HEK293 (cell line): Measurements from ENCODE around the gene ARHGDIG.

Experiments
- CTCF ChIA-PET: fragments of 350-600 bp; formaldehyde crosslinking; extraction: SDS; loops from one replicate; lab custom pipeline; 2021; ENCODE audit warnings: antibody characterized with exemption; lab: Yijun Ruan, JAX
- POLR2A ChIA-PET: fragments of 300-600 bp; formaldehyde crosslinking; extraction: SDS; loops from one replicate; lab custom pipeline; 2020; ENCODE audit warnings: antibody characterized with exemption, inconsistent platforms; lab: Yijun Ruan, JAX
- H3K27ac ChIP-seq: fragments of 200-500 bp; sonication (Bioruptor generic); 2 replicates; pipeline ENCODE4 v1.5.1; 2014; ENCODE audit warnings: low read depth, low read length, control low read depth, inconsistent platforms; ENCODE audit errors: extremely low read depth
- H3K36me3 ChIP-seq, 2 experiments: fragments of 200-500 bp in 1 of 2; sonication (Bioruptor generic) in 1 of 2; 1 replicate in 1 of 2; 2 replicates in 1 of 2; pipeline ENCODE4 v1.5.1; 2014 to 2017; ENCODE audit warnings: inconsistent platforms in 2 of 2, low read length in 2 of 2; ENCODE audit not compliant: control insufficient read depth in 2 of 2, insufficient read depth in 1 of 2
- H3K4me1 ChIP-seq: fragments of 200-500 bp; sonication (Bioruptor generic); 2 replicates; pipeline ENCODE4 v1.5.1; 2014; ENCODE audit warnings: mild to moderate bottlenecking, low read length, inconsistent platforms; ENCODE audit not compliant: control insufficient read depth, insufficient read depth
- H3K4me3 ChIP-seq: 2 replicates; pipeline ENCODE4 v1.5.1; 2011; ENCODE audit warnings: low read depth, mild to moderate bottlenecking, control low read depth, low read length, moderate library complexity
- H3K9me3 ChIP-seq: fragments of 200-500 bp; sonication (Bioruptor generic); 2 replicates; pipeline ENCODE4 v1.5.1; 2014; ENCODE audit warnings: low read depth, low read length, inconsistent platforms; ENCODE audit not compliant: control insufficient read depth, insufficient read depth
- GLIS2 ChIP-seq: fragments of 450-650 bp; formaldehyde crosslinking; IDR thresholded peaks from 2 replicates; pipeline ENCODE4 v1.5.1; 2016; ENCODE audit warnings: missing biosample characterization, missing genetic modification characterization
- IKZF3 ChIP-seq: fragments of 450-650 bp; IDR thresholded peaks from 2 replicates; pipeline ENCODE4 v1.5.0; 2018; ENCODE audit warnings: missing biosample characterization, mild to moderate bottlenecking, missing genetic modification characterization, moderate library complexity
- KLF7 ChIP-seq: fragments of 450-650 bp; formaldehyde crosslinking; IDR thresholded peaks from 2 replicates; pipeline ENCODE4 v1.5.1; 2016; ENCODE audit warnings: missing biosample characterization, missing genetic modification characterization, borderline replicate concordance
- KLF8 ChIP-seq: fragments of 450-650 bp; formaldehyde crosslinking; IDR thresholded peaks from 2 replicates; pipeline ENCODE4 v1.5.1; 2016; ENCODE audit warnings: missing biosample characterization, missing genetic modification characterization
- SCRT1 ChIP-seq: fragments of 450-650 bp; formaldehyde crosslinking; IDR thresholded peaks from 2 replicates; pipeline ENCODE4 v1.5.1; 2016; ENCODE audit warnings: missing biosample characterization, missing genetic modification characterization, borderline replicate concordance
- ZNF175 ChIP-seq: fragments of 450-650 bp; formaldehyde crosslinking; IDR thresholded peaks from 2 replicates; pipeline ENCODE4 v1.5.1; 2016; ENCODE audit warnings: missing biosample characterization, missing genetic modification characterization
- ZNF239 ChIP-seq: fragments of 450-650 bp; formaldehyde crosslinking; IDR thresholded peaks from 2 replicates; pipeline ENCODE4 v1.5.1; 2016; ENCODE audit warnings: missing biosample characterization, missing genetic modification characterization
- ZNF335 ChIP-seq: fragments of 450-650 bp; formaldehyde crosslinking; conservative IDR thresholded peaks from 2 replicates; pipeline ENCODE4 v1.5.1; 2016; ENCODE audit warnings: missing biosample characterization, missing genetic modification characterization
- ZNF514 ChIP-seq: fragments of 450-650 bp; formaldehyde crosslinking; IDR thresholded peaks from 2 replicates; pipeline ENCODE4 v1.5.1; 2016; ENCODE audit warnings: missing biosample characterization, missing genetic modification characterization
- TF ChIP-seq, protein P1 (sequence below): fragments of 450-650 bp; formaldehyde crosslinking; IDR thresholded peaks from 2 replicates; pipeline ENCODE4 v1.5.1; 2017; ENCODE audit warnings: missing biosample characterization, missing genetic modification characterization
- TF ChIP-seq, protein P2 (sequence below): fragments of 450-650 bp; formaldehyde crosslinking; IDR thresholded peaks from 2 replicates; pipeline ENCODE4 v1.5.1; 2016; ENCODE audit warnings: missing biosample characterization, missing genetic modification characterization
- TF ChIP-seq, protein P3 (sequence below): fragments of 450-650 bp; formaldehyde crosslinking; IDR thresholded peaks from 2 replicates; pipeline ENCODE4 v1.5.1; 2016; ENCODE audit warnings: missing biosample characterization, missing genetic modification characterization
- TF ChIP-seq, protein P4 (sequence below): fragments of 450-650 bp; formaldehyde crosslinking; IDR thresholded peaks from 2 replicates; pipeline ENCODE4 v1.5.1; 2017; ENCODE audit warnings: missing biosample characterization, mild to moderate bottlenecking, missing genetic modification characterization, moderate library complexity
- TF ChIP-seq, protein P5 (sequence below): fragments of 450-650 bp; formaldehyde crosslinking; IDR thresholded peaks from 2 replicates; pipeline ENCODE4 v1.5.1; 2017; ENCODE audit warnings: missing biosample characterization, missing genetic modification characterization

The ARHGDIG gene

DNA sequence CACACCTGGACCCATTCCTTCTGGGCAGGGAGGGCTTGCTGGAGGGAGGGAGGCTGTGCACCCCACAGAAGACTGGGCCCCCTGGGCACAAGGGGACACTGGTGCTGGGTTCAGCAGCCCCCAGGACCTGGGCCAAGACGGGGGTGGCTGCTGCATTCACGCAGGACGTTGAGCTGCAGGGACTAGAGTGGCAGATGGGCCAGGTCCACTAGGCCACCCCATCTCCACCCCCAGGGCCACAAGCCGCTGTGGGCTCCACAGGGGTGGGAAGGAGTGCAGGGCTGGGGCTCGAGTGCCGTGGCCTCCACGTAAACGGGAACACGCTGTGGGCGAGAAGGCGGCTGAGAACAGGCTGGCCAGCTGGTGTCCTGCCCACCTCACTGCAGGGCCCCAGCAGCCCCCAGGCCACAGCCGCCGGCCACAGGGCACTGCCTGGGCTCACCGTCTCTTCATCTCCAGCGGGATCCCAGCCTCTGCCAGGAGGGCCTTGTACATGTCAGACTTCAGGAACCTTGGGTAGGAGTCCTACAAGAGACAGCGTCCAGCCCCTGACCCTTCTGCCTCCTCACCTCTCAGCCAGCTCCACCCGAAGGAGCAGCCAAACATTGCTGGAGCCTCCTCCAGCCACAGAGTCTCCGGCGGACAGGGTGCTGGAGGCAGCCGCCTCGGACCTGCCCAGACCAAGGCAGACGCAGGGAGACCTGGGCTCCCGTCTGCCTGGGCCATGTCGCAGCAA lies 11.2 kb upstream of the ARHGDIG start (continued):
- TF ChIP-seq ZNF239 (tag by site-specific recombination): no peak
- TF ChIP-seq IKZF3 (tag by site-specific recombination): no peak
- TF ChIP-seq, protein P1, sequence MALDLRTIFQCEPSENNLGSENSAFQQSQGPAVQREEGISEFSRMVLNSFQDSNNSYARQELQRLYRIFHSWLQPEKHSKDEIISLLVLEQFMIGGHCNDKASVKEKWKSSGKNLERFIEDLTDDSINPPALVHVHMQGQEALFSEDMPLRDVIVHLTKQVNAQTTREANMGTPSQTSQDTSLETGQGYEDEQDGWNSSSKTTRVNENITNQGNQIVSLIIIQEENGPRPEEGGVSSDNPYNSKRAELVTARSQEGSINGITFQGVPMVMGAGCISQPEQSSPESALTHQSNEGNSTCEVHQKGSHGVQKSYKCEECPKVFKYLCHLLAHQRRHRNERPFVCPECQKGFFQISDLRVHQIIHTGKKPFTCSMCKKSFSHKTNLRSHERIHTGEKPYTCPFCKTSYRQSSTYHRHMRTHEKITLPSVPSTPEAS: no peak

DNA sequence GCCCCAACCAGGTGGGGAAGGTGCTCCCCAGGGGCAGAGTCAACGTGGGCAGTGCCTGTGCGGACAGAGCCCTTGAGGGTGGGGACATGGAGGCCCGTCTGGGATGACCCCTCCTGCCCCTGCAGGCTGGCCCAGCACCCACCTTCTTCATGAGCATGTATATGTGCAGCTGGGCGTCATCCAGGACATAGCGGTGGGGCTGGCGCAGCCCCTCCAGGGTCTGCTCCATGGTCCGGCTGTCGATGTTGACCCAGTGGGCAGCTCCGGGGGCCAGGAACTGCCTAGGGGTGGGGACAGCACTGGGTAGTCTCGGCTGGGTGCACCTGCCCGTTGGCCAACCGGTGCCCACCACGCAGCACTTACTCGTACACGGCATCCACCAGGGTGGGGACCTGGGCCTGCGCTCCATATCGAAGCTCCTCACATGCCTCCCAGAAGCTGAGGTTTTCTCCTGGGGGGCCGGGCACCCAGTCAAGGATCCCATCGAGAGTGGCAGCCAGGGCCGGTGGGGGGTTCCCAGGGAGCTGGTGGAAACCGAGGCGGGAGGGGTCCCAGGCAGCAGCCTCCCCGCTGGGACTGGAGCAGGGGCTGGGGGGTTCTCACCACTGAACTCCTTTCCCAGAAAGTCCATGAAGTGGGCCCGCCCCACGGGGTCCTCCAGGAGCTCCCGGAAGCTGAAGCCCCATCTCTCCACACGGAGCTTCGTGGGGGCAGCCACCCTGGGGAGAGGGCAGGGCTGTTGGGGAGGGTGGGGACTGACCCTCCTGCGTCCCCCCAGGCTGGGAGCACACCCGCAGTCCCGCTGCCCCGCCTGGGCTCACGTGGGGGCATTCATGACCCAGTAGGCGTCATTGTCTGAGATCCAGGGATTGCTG lies 9.8 kb upstream of the ARHGDIG start:
- POLR2A ChIA-PET: no interaction called here
- CTCF ChIA-PET: interaction anchor here (0.6 kb wide), 1 partner anchor 36 kb away, joined by 3 read pairs; the partner anchor contains the start of gene FAM234A

DNA sequence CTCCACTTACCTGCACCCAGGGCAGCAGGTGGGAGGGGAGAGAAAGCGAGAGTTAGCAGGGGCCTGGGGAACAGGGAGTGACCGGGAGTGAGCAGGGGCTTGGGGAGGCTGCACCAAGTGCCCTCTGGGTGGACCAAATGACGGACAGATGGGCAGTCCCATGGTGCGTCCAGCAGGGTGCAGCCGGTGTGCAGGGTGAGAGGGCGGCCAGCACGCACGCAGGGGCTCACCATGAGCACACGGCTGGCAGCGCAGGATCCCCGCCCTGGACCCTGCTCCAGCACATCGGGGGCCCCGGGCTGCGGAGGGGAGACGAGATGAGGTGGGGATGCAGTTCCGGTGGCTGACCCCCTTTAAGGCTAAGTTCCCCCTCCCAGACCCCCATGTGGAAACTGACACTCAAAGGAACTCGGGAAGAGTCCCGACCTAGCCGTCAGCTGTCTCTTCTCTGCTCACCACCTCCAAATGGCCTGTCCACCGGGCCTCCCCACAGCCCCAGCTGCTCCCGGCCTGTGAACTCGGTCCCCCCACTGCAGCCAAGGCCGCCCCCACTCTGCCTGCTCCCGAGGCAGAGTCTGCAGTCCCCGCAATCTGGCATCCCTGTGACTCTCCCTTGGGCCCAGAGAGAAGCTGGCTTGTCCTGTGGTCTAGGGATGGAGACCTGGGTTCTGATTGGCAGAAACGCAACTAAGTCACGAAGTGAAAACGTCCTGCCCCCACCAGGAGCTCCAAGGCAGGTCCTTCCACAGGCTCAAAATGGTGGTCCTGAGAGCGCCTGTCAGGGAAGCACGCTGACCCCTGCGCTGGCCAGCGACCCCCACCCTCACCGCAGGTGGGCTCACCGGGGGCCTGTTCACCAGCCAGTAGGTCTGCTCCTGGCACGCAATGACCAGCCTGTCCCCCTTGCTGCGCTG lies 7.5 kb upstream of the ARHGDIG start:
- ChIA-PET CTCF (interaction anchor here (0.7 to 1.2 kb wide), 3 partner anchors 11 to 90 kb away, joined by 3 read pairs; no protein-coding TSS in a partner anchor), POLR2A (no interaction called here)
- no peak overlapping the region for H3K4me3 ChIP-seq

More for the DNA sequence above, 9.8 kb upstream of the ARHGDIG start:
- Histone ChIP-seq H3K27ac (no peak overlapping the region), H3K4me1 (no peaks in the 10 kb centered on the region)
- TF ChIP-seq ZNF514 (tag by site-specific recombination): no peak
- TF ChIP-seq, all 188 proteins: peak for 0
- Histone ChIP-seq H3K4me3 (no peak overlapping the region), H3K9me3 (no peaks in the 10 kb centered on the region), H3K36me3 (no peaks in the 10 kb centered on the region)

DNA sequence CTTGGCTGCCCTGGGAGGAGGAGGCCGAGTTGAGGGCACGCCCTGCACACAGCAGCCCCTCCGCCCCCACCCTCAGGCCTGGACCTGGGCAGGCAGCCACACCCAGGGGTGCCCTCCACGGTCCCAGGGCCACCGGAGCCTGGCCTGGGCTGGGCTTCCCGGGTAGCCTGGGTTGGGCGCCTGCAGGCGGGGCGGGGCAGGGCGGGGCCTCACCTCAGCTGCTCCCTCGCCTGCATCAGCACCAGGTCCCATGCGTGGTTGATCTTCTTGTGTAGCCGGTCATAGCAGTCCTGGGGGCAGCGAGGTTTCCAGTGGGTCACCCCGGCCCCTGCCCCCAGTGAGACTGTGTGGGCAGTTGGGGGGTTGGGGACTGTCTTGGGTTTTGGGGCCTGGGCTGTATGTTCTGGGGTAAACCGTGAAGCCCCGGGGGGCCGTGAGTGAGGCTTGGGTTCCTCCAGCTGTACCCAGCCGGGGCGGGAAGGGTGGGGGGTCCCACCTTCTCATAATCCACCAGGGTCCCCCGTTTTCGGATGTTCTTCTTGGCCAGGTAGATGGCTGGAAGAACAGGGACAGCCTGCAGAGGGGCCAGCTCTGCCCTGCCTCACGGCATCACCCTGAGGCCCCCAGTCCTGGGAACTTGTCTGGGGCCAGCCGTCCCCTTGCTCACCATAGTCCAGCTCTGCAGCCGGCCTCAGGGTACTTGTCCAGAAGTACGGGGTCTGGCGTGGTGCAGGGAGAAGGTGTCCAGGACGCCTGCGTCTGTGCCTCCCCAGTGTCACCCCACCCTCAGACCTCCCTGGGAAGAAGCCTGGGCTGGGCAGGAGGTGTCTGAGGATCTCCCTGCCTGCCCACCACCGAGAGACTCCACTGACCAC lies 6.6 kb upstream of the ARHGDIG start:
- CTCF ChIA-PET: interaction anchor here (0.7 to 1.2 kb wide), 3 partner anchors 10 to 89 kb away, joined by 3 read pairs; no protein-coding TSS in a partner anchor
- Histone ChIP-seq H3K4me3 (no peak overlapping the region), H3K27ac (no peak overlapping the region), H3K36me3 (no peaks in the 10 kb centered on the region), H3K9me3 (no peaks in the 10 kb centered on the region), H3K4me1 (no peaks in the 10 kb centered on the region)
- POLR2A ChIA-PET: no interaction called here
- TF ChIP-seq, protein P2, sequence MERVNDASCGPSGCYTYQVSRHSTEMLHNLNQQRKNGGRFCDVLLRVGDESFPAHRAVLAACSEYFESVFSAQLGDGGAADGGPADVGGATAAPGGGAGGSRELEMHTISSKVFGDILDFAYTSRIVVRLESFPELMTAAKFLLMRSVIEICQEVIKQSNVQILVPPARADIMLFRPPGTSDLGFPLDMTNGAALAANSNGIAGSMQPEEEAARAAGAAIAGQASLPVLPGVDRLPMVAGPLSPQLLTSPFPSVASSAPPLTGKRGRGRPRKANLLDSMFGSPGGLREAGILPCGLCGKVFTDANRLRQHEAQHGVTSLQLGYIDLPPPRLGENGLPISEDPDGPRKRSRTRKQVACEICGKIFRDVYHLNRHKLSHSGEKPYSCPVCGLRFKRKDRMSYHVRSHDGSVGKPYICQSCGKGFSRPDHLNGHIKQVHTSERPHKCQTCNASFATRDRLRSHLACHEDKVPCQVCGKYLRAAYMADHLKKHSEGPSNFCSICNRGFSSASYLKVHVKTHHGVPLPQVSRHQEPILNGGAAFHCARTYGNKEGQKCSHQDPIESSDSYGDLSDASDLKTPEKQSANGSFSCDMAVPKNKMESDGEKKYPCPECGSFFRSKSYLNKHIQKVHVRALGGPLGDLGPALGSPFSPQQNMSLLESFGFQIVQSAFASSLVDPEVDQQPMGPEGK (tag by site-specific recombination): peak; percentile 17; the same call in 1 of the 2 replicates
- TF ChIP-seq, protein P3, sequence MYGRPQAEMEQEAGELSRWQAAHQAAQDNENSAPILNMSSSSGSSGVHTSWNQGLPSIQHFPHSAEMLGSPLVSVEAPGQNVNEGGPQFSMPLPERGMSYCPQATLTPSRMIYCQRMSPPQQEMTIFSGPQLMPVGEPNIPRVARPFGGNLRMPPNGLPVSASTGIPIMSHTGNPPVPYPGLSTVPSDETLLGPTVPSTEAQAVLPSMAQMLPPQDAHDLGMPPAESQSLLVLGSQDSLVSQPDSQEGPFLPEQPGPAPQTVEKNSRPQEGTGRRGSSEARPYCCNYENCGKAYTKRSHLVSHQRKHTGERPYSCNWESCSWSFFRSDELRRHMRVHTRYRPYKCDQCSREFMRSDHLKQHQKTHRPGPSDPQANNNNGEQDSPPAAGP (tag by site-specific recombination): 0 out of 2 replicates have a peak, but pooled peaks have one; percentile 24
- TF ChIP-seq KLF7 (tag by site-specific recombination): peak; percentile 60; the same call in 1 of the 2 replicates
- TF ChIP-seq KLF8: peak; percentile 79
- no peak for TF ChIP-seq ZNF175
- TF ChIP-seq ZNF335 (tag by site-specific recombination): 0 out of 2 replicates have a peak, but pooled peaks have one; percentile 30
- TF ChIP-seq, protein P4, sequence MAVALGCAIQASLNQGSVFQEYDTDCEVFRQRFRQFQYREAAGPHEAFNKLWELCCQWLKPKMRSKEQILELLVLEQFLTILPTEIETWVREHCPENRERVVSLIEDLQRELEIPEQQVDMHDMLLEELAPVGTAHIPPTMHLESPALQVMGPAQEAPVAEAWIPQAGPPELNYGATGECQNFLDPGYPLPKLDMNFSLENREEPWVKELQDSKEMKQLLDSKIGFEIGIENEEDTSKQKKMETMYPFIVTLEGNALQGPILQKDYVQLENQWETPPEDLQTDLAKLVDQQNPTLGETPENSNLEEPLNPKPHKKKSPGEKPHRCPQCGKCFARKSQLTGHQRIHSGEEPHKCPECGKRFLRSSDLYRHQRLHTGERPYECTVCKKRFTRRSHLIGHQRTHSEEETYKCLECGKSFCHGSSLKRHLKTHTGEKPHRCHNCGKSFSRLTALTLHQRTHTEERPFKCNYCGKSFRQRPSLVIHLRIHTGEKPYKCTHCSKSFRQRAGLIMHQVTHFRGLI (tag by site-specific recombination): peak; percentile 72
- TF ChIP-seq SCRT1 (tag by site-specific recombination): no peak

More for the DNA sequence above, 7.5 kb upstream of the ARHGDIG start:
- Histone ChIP-seq H3K36me3 (no peaks in the 10 kb centered on the region), H3K9me3 (no peaks in the 10 kb centered on the region), H3K4me1 (no peaks in the 10 kb centered on the region), H3K27ac (no peak overlapping the region)
- TF ChIP-seq, protein P5, sequence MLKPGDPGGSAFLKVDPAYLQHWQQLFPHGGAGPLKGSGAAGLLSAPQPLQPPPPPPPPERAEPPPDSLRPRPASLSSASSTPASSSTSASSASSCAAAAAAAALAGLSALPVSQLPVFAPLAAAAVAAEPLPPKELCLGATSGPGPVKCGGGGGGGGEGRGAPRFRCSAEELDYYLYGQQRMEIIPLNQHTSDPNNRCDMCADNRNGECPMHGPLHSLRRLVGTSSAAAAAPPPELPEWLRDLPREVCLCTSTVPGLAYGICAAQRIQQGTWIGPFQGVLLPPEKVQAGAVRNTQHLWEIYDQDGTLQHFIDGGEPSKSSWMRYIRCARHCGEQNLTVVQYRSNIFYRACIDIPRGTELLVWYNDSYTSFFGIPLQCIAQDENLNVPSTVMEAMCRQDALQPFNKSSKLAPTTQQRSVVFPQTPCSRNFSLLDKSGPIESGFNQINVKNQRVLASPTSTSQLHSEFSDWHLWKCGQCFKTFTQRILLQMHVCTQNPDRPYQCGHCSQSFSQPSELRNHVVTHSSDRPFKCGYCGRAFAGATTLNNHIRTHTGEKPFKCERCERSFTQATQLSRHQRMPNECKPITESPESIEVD (tag by site-specific recombination): no peak
- TF ChIP-seq GLIS2: 0 out of 2 replicates have a peak, but pooled peaks have one; percentile 45
- peak; percentile 64 for TF ChIP-seq ZNF335 (tag by site-specific recombination)
